DMS53 treated with DMSO at 0.1 percent for 48 hours (cell line): ENCODE data around the gene PMM2.

ENCODE experiments used
- DNase-seq: peaks from one replicate; lab custom pipeline; 2025; ENCODE audit not compliant: unreplicated experiment; lab: John Stamatoyannopoulos, UW

Gene PMM2

DNA sequence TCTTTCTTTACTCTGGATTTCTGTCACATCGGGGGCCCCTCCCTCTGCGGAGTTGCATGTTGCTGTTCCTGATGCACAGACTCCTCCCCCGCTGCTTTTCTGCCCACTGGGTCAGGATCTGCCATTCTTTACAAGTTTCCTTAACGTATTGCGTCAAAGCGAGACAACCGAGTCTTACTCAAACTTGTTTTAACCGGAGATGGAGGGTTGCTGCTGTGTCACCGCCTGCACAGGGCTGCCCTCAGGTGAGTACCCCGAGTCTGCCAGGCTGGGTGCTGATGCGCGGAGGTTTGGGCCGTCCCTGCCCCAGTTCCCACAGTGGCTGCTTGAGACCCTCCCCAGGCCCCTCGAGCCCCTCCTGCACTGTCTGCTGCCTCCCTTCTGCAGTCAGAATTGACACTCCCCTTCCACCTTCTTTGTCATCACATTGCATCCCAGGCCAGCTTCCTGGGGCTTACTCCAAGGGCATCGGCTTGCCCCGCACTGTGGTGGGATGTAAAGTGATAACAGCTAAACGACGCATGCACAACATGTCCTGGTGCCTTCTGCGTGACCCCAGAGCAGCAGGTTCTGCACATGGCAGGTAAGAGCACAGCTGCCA, 51.9 kb downstream of the PMM2 start:
- DNase-seq: no peak

DNA sequence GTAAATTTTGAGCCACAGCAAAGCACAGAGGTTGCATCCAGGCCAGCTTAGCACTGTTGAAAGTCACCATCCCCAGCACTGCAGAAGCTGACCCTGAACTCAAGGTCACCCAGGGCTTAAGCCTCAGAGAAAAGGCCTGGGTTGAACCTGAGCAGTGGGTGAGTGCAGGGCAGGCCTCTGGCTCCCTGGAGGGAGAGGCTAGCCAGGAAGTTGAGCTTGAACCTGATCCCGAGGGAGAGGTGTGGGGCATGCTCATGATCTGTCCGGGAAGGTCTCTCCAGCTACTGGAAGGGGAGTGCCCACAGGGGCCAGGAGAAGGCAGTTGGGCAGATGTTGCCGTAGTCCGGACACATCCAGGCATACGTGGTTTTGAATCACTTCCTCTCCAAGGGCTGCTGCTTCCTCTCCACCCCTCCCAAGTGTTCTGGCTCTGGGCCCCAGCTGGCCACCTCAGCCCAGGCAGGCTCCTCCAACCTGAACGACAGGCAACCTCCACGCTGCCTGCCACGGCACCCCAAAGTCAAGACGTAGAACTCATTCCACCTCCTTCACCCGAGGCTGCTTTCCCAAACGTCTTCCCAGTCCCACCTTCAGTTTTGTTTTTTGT, 52.7 kb downstream of the PMM2 start:
- DNase-seq: no peak

DNA sequence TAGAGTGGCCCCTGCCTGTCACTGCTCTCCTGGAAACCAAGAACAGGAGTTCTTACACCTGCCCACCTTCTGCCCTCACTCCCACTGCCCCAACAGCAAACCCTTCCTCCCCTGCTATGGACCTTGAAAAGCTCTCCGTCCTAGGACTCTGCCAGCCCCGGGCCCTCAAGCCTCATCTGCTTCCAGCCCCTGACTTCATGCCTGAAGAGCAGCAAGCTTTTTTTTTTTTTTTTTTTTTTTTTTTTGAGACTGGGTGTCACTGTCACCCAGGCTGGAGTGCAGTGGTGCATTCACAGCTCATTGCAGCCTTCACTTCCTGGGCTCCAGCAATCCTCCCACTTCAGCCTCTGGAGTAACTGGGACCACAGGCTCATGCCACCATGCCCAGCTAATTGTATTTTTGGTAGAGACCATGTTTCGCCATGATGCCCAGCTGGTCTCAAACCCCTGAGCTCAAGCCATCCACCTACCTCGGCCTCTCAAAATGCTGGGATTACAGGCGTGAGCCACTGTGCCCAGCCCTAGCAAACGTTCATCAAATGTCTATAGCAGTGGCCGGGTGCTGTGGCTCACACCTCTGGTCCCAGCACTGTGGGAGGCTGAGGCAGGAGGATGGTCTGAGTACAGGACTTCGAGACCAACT, 54.2 kb downstream of the PMM2 start:
- DNase-seq: no peak

DNA sequence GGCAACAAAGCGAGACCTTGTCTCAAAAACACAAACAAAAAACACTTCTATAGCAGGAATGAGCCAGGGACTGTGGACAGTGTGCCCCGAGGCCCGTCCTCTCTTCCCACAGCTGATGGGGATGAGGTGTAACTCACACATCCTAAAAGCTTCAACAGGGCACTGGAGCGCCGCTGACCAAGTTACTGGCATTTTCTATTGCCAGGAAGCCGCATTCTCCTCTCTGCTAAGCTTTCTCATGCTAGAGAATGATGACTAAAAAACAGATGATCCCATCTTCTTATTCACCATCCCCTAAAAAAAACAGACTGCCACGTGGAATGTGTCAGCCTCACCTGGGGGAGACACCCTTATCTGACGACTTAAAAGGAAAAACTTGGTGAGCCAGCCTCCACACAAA, 54.9 kb downstream of the PMM2 start:
- DNase-seq: no peak

DNA sequence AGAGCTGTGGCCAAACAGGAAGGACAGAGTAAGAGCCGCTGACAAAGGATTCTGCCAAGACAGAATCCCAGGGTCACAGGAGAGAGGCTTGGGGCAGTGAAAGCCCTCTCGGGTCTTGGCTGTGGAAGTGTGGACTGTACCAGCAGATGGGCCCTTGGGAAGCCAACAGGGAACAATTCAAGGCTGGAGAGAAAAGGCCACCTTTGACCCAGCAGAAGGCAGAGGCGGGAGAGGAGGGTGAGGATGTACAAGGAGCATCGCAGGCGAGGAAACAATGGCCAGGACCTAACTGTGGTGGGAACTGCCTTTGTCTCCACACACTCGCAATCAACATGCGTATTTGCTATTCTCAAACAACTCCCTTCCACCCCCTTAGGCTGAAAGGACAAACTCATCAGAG, 55.5 kb downstream of the PMM2 start:
- DNase-seq: no peak

DNA sequence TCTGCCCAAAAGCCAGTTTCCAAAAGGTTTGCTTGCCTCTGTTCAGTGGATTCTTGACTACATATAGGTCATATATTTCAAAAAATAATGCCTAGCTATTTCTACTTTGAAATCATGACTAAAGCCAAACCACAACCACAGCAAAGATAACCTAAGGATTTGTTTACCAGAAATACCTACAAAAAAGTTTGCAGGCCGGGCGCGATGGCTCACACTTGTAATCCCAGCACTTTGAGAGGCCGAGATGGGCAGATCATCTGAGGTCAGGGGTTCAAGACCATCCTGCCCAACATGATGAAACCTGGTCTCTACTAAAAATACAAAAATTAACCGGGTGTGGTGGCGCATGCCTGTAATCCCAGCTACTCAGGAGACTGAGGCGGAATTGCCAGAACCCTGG, 56.0 kb downstream of the PMM2 start:
- DNase-seq: no peak

DNA sequence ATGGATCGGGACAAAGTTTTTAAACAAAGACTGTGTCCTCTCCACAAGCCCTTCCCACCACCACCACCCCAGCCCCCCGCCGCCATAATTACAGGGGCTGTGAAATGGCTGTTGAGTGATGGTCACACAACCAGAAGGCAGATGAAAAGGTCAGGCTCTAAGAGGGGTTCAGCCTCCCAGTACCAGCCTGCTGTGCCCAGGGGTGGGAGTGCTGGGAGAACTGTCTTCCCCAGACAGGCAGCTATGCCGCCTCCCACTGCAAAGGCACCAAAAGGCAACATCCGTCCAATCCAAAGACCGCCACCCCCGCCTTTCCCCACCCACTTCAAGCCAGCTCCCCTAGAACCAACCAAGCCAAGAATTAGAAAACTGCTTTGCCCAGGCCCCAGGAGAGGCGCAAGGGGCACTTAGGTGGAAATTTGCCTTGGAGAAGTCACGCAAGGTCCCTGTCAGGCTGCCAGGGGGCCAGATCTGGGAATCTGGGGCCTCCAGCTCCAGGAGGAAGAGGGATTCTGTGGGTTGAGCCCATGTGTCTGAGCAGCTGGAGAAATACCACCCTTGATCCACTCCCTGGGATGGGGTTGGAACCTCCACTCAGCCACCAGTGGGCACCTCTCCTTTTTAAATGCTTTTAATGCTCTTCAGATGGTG, 56.8 kb downstream of the PMM2 start:
- DNase-seq: no peak

DNA sequence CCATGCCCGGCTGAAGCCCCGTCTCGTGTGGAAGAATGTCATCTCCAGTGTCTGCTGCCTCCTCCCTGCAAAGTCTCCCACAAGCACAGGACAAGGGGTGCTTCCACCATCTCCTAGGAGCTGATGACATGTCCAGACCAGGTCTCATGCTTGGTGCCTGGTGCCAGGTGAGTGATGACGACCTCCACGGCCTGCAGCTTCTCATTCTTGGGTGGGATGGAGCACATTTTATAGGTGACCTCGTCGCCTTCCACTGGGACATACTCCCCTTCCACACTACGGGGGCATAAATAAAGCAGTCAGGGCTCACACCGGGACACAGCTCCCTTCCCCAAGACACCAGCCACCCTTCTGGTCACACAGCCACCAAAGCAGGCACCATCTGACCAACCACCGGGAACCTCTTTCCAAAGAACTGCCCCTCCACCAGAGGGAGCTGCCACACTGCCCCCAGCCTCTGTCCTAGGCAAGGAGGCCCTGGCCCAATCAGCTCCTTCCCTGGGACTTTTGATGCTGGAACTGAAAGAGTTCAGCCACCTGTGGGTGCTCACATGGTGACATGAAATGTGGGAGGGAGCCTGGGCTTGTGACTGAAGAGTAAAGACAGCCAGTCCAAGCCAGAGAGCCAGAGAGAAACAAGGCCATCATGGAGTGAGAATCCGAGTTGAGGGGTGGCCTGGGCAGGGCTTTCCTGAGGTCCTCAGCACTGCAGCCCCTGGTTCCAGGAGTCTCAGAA, 57.6 kb downstream of the PMM2 start:
- no peak for DNase-seq

DNA sequence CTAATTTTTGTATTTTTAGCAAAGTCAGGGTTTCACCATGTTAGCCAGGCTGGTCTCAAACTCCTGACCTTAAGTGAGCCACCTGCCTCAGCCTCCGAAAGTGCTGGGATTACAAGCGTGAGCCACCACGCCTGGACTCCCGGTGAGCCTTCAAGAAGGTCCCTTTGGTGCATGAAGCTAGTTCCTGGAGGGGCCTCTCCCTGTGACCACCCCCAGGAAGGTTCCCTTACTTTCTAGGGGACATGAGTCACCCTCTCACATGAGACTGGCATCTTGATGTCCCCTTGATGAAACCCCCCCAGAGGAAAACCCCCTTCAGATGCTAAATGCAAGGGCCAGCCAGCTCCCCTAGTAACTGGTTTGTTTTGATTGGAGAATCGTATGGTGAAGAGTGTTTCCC, 58.3 kb downstream of the PMM2 start:
- no peak for DNase-seq

DNA sequence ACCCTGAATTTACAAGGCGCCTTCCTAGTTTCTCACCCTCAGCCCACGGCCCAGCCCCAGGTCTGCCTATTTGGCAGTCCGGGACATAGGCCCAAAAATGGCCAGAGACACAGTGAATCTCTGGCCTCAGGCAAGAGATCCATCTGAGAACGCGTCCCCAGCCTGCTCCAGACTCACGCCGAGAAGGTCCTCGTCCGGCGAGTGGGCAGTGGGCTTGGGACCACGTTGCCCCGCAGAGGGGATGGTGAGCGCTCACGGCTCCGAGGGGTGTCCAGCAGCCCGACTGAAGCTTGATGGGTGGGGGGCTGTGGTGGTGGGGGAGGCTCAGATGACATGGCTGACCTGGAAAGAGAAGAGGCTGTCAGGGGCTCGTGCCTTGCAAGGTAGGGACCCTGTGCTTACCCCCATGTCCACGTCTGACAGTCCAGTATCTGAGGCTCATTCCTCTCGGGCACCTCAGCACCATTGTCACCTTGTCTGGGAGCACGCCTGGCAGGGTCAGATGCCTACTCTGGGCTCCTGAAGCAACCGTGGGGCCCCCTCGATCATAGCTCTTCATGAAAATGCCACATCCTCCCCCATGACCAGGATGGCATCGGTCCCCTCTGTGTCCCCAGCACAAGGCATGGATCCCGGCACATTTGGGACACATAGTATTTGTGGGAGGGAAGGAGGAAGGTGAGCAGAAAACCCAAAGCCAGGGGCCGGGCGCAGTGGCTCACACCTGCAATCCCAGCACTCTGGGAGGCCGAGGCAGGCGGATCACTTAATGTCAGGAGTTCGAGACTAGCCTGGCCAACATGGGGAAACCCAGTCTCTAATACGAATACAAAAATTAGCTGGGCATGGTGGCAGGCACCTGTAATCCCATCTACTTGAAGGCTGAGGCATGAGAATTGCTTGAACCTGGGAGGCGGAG, 61.6 kb downstream of the PMM2 start:
- DNase-seq: no peak

DNA sequence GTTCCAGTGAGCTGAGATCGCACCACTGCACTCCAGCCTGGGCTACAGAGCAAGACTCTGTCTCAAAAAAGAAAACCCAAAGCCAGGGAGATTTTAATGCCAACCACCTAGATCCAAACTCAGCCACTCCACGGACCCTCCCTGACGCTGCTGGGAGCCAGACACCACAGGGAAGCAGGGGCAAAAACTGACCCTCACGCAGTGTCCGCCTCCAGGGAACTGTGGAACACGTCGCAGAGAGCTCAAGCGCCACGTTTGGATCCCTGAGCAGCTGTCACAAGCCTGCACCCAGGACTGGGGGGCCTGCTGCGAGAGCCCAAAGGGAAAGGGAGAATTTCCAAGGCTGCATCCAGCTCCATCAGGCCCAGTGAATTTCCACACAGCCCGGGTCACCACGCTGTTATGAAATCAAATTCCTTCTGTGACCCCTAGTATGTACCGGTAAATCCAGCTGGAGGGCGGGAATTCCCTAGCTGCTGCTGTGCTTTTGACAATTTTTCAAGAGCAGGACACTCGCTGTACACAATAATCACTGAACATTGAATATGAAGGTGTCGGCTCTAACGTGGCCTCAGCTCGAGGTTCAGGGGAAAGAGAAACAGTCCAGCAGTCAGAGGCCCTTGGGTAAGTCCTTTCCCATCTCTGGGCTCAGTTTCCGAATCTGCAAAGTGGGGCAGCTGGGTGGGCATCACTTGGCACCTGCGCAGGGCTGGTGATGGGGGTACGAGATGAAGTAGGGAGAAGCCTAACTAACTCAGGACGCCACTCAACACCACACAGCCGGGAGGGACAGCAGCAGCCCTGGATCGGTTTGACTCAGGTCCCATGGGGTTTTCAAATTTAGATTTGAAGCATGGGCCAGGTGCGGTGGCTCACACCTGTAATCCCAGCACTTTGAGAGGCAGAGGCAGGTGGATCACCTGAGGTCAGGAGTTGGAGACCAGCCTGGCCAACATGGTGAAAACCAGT, 62.6 kb downstream of the PMM2 start:
- DNase-seq: no peak

DNA sequence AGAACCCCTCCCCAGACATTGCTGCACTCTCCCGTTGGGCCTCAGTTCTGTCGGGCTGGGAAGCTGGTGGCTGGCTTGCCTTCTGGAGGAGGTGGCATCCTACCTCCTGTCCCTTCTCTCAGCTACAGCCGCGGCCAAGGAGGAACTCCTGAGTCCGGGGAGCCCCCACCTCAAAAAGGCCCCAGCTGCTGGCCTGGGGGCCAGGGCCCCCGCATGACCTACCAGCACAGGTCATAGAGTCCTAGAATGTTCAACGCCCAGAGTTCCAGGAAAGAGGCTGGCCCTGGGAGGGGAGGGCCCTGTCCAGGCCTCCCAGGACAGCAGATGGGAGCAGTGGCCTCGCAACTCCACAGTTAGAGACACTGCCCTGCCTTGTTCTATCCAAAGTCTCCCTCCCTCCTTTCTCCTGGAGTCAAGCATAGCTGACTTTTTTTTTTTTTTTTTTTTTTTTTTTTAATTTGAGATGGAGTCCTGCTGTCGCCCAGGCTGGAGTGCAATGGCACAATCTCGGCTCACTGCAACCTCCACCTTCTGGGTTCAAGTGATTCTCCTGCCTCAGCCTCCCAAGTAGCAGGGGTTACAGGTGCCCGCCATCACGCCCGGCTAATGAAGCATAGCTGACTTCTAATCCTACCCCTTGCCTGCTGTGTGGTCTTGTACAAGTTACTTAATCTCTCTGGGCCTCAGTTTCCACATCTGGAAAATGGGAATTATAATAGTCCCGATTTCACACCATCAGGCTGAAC, 64.1 kb downstream of the PMM2 start:
- no peak for DNase-seq

DNA sequence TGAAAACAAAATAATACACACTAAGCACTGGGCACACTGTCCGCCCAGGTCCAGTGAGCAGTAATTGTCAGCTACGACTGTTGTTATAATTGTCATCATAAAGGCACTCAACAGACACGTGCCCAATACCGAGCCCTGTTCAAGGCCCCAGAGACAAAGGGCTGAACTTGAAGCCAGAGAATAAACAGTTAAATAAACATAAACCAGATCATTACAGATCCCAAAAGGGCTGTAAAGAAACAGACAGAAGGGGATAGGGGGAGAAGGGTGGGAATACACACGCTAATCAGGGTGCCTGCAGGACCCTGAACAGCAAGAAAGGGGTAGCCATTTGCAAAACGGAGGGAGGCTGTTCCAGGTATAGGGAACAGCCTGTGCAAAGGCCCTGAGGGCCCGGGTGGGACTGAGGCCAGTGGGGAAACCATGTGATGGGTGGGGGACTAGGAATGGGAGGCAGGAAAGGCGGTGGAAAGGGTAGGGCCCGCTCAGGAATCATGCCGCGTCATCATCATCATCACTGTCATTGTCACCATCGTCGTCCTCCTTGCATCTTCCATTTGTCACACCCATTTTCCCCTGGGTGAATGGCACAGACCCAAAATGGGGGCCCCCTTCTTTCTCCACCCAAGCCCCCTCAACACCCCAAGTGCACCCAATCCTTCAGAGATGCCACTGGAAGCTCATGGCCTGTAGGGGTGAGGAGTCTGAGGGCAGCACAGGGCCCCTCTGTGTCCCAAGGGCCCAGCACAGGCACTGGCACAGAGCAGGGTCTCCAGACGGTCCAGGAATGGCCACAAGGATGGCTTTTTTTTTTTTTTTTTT, 64.9 kb downstream of the PMM2 start:
- DNase-seq: no peak

DNA sequence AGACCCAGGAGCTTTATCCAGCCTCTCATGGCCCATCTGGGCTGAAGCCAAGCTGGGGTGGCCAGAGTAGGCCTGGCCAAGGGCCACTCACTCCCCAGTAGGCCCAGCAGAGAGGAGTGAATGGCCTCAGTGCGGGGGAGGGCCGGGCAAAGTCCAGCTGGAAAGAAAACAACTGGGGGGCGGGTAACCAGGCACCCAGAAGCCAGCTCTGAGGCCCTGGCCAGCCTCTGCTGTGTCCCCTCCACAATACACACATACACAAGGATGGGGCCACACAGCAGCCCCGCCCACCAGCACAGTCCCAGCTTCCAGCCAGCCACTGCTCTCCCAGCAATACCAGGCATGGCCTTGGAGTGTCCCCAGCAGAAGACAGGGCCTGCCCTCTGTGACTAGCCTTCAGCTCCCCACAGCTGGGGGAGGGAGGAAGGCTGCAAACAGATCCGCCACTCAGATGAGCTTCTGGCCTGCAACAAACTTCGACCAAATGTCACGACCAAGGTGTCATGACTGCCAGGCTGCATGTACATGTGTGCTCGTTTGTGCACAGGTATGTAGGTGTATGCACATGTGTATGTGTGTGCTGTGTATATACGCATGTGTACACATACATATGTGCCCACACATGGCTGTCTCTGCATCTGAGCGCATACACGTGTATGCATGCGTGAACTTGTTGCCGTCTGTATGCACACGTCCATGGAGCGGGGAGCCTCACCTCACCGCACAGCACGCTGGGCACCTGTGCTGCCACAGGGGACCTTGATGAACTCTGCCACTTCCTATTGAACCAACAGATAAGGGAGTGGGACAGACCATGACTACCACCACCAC, 66.2 kb downstream of the PMM2 start:
- no peak for DNase-seq

DNA sequence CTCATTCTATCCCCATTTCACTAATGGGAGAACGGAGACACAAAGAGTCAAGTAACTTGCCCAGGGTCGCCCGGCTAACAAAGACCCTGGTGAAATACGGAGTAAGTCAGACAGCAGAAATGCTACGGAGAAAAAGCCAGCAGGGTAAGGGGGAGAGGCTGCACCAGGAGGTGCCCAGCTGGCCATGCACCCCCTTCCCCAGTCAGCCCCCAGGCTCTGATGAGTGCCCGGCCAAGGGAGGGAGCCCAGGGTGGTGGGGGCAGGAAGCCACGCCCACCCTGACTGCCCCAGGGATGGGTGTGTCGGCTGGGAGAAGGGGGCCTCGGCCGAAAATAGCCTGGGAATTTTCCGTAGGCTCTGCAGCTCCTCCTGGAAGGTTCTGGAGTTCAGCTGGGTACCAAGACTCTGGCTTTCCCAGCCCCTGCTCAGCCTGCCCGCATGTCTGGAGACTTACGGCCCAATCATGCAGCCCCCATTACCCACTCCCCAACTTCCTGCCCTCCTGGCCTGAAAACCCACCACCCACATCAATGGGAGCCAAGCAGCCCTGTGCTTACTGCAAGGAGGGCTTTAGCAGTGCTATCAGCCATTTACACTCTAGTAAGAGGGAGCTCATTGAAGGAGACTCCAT, 67.0 kb downstream of the PMM2 start:
- no peak for DNase-seq

DNA sequence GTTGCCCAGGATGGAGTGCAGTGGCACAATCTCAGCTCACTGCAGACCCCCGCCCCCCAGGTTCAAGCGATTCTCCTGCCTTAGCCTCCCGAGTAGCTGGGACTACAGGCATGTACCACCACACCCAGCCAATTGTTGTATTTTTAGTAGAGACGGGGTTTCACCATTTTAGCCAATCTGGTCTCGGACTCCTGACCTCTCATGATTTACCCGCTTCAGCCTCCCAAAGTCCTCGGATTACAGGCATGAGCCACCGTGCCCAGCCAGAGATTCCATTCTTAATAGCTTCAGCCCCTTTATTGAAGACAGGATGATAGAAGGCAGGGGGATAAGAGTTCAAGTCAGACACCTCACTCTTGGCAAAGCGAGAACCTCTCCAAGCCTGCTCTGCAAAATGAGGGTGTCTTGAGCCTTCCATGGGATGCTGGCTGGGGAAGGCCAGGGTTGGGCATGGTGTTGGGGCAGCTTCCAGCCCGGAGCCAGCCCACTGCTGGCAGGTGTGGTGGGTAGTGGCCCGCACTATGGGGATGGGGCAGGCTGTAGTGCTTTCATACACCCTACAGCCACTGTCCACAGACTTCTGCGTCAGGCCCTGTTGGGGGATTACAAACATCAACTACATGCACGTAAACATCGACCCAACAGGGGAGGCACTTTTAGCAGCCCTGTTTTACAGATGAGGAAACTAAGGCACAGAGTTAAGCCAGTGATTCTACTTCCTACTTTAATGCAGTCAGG, 67.7 kb downstream of the PMM2 start:
- DNase-seq: no peak
